Type B pancreatic cell (in vitro differentiated cells): ENCODE results near the gene ADGRV1. TPM values are rescaled to one million over a fixed set of nuclear protein-coding genes. Genes with fewer than 3 reads are reported as not detected.

ENCODE experiments used
- DNase-seq: peaks from one replicate; pipeline ENCODE4 v3.0.0; 2021; ENCODE audit warnings: mixed read lengths; ENCODE audit not compliant: unreplicated experiment; ENCODE audit errors: extremely low spot score
- H3K27ac Mint-ChIP-seq: 2 replicates; pipeline ENCODE4 v1.8.0; 2021; ENCODE audit warnings: mild to moderate bottlenecking, mixed read lengths
- H3K27me3 Mint-ChIP-seq: 2 replicates; pipeline ENCODE4 v1.8.0; 2021; ENCODE audit warnings: mixed read lengths
- H3K36me3 Mint-ChIP-seq: 2 replicates; pipeline ENCODE4 v1.8.0; 2021; ENCODE audit warnings: mixed read lengths
- H3K4me1 Mint-ChIP-seq: one replicate; pipeline ENCODE4 v1.8.0; 2021; ENCODE audit warnings: mixed read lengths; ENCODE audit not compliant: unreplicated experiment
- H3K4me3 Mint-ChIP-seq: 2 replicates; pipeline ENCODE4 v1.8.0; 2021; ENCODE audit warnings: mild to moderate bottlenecking, mixed read lengths
- H3K9me3 Mint-ChIP-seq: 2 replicates; pipeline ENCODE4 v1.8.0; 2021; ENCODE audit warnings: mixed read lengths
- CTCF ChIP-seq: fragments of 200-600 bp; sonication (generic); conservative IDR thresholded peaks from 2 replicates; pipeline ENCODE4 v1.5.0; 2021; ENCODE audit warnings: antibody characterized with exemption, mild to moderate bottlenecking
- total RNA-seq: library from RNA; stranded (reverse); gene quantifications from 2 replicates; pipeline ENCODE4 v1.2.1, GENCODE V29; 2021; ENCODE audit warnings: low replicate concordance

ADGRV1 gene
- total RNA-seq, 1 donor from 2014 or later: 29.5 TPM

GRCh38 chr5:91125916-91126315 is 567.3 kb downstream of the ADGRV1 start:
- DNase-seq: no peak
- H3K4me3 Mint-ChIP-seq: no peak overlapping the region
- no peak overlapping the region for H3K27ac Mint-ChIP-seq
- TF ChIP-seq CTCF: no peak
- no peaks in the 10 kb centered on the region for H3K36me3 Mint-ChIP-seq
- H3K4me1 Mint-ChIP-seq: peaks cover 11% of the 10 kb centered on the region
- no peaks in the 10 kb centered on the region for H3K27me3 Mint-ChIP-seq
- H3K9me3 Mint-ChIP-seq: no peaks in the 10 kb centered on the region

GRCh38 chr5:91126448-91126847 is 567.9 kb downstream of the ADGRV1 start:
- H3K9me3 Mint-ChIP-seq: no peaks in the 10 kb centered on the region
- no peak overlapping the region for H3K4me3 Mint-ChIP-seq
- peaks cover 11% of the 10 kb centered on the region for H3K4me1 Mint-ChIP-seq
- no peaks in the 10 kb centered on the region for H3K36me3 Mint-ChIP-seq
- H3K27me3 Mint-ChIP-seq: no peaks in the 10 kb centered on the region
- TF ChIP-seq CTCF: no peak
- DNase-seq: no peak
- H3K27ac Mint-ChIP-seq: no peak overlapping the region

- H3K4me3 Mint-ChIP-seq: no peak overlapping the region
- H3K4me1 Mint-ChIP-seq: peaks cover 11% of the 10 kb centered on the region
- no peaks in the 10 kb centered on the region for H3K9me3 Mint-ChIP-seq
- no peak for DNase-seq
- H3K27ac Mint-ChIP-seq: no peak overlapping the region
- TF ChIP-seq CTCF: no peak
- no peaks in the 10 kb centered on the region for H3K36me3 Mint-ChIP-seq
- H3K27me3 Mint-ChIP-seq: no peaks in the 10 kb centered on the region
Observed at GRCh38 chr5:91126888-91127287, 568.3 kb downstream of the ADGRV1 start.

GRCh38 chr5:91127456-91128081 is 569.0 kb downstream of the ADGRV1 start:
- no peak for TF ChIP-seq CTCF
- no peak for DNase-seq
- no peaks in the 10 kb centered on the region for H3K9me3 Mint-ChIP-seq
- H3K27ac Mint-ChIP-seq: no peak overlapping the region
- no peaks in the 10 kb centered on the region for H3K36me3 Mint-ChIP-seq
- H3K4me3 Mint-ChIP-seq: no peak overlapping the region
- H3K4me1 Mint-ChIP-seq: peaks cover 11% of the 10 kb centered on the region
- H3K27me3 Mint-ChIP-seq: no peaks in the 10 kb centered on the region

GRCh38 chr5:91128604-91129003 is 570.0 kb downstream of the ADGRV1 start:
- H3K27ac Mint-ChIP-seq: peak overlapping the region; percentile 54
- TF ChIP-seq CTCF: no peak
- H3K9me3 Mint-ChIP-seq: no peaks in the 10 kb centered on the region
- H3K4me1 Mint-ChIP-seq: peaks cover 11% of the 10 kb centered on the region
- H3K4me3 Mint-ChIP-seq: no peak overlapping the region
- no peaks in the 10 kb centered on the region for H3K27me3 Mint-ChIP-seq
- DNase-seq: no peak
- no peaks in the 10 kb centered on the region for H3K36me3 Mint-ChIP-seq

- no peak for TF ChIP-seq CTCF
- H3K36me3 Mint-ChIP-seq: no peaks in the 10 kb centered on the region
- H3K4me3 Mint-ChIP-seq: no peak overlapping the region
- no peaks in the 10 kb centered on the region for H3K27me3 Mint-ChIP-seq
- peaks cover 11% of the 10 kb centered on the region for H3K4me1 Mint-ChIP-seq
- no peaks in the 10 kb centered on the region for H3K9me3 Mint-ChIP-seq
- no peak overlapping the region for H3K27ac Mint-ChIP-seq
- no peak for DNase-seq
Observed at GRCh38 chr5:91129748-91130147, 571.2 kb downstream of the ADGRV1 start.
